ENCODE data around the gene CAB39. TPM values are rescaled to one million over a fixed set of nuclear protein-coding genes. Genes with fewer than 3 reads are reported as not detected.
A peak's percentile ranks its signal among the peaks of the same experiment; 100 is the strongest.
"Not testable (repeated sequence)": the region's sequence is repeated elsewhere in the genome, so short reads cannot be mapped to it uniquely, and the experiment has no call there.

The CAB39 gene
- total RNA-seq, 1 experiment from 2014 or later, result 28.6 TPM

- peak; percentile 70 for DNase-seq (ENCODE audit: low spot score)
Measured at GRCh38 chr2:230714136-230714480, 1.5 kb downstream of the CAB39 start.

GRCh38 chr2:230715201-230715600 is 2.6 kb downstream of the CAB39 start:
- DNase-seq (ENCODE audit: low spot score), result no peak

GRCh38 chr2:230716588-230716987 is 3.9 kb downstream of the CAB39 start:
- no peak for DNase-seq (ENCODE audit: low spot score)

- no peak for DNase-seq (ENCODE audit: low spot score)
Measured at GRCh38 chr2:230717600-230717999, 5.0 kb downstream of the CAB39 start.

- DNase-seq (ENCODE audit: low spot score), result no peak
Measured at GRCh38 chr2:230719340-230719739, 6.7 kb downstream of the CAB39 start.

GRCh38 chr2:230721712-230722111 is 9.1 kb downstream of the CAB39 start:
- DNase-seq (ENCODE audit: low spot score), result no peak

GRCh38 chr2:230722207-230722885 is 9.7 kb downstream of the CAB39 start:
- no peak for DNase-seq (ENCODE audit: low spot score)

- no peak for DNase-seq (ENCODE audit: low spot score)
Measured at GRCh38 chr2:230723363-230723762, 10.7 kb downstream of the CAB39 start.

- not testable (repeated sequence) for DNase-seq (ENCODE audit: low spot score)
Measured at GRCh38 chr2:230724957-230725356, 12.3 kb downstream of the CAB39 start.

GRCh38 chr2:230731512-230731911 is 18.9 kb downstream of the CAB39 start:
- no peak for DNase-seq (ENCODE audit: low spot score)

- no peak for DNase-seq (ENCODE audit: low spot score)
Measured at GRCh38 chr2:230732914-230733401, 20.3 kb downstream of the CAB39 start.

- peak; percentile 63 for DNase-seq (ENCODE audit: low spot score)
Measured at GRCh38 chr2:230734247-230735175, 21.9 kb downstream of the CAB39 start.

GRCh38 chr2:230735884-230736283 is 23.2 kb downstream of the CAB39 start:
- DNase-seq (ENCODE audit: low spot score), result no peak

- no peak for DNase-seq (ENCODE audit: low spot score)
Measured at GRCh38 chr2:230737300-230737699, 24.7 kb downstream of the CAB39 start.

- peak; percentile 76 for DNase-seq (ENCODE audit: low spot score)
Measured at GRCh38 chr2:230737791-230738226, 25.2 kb downstream of the CAB39 start.

- peak; percentile 38 for DNase-seq (ENCODE audit: low spot score)
Measured at GRCh38 chr2:230738391-230738811, 25.8 kb downstream of the CAB39 start.

- DNase-seq (ENCODE audit: low spot score), result peak; percentile 33
Measured at GRCh38 chr2:230738924-230739323, 26.3 kb downstream of the CAB39 start.

- no peak for DNase-seq (ENCODE audit: low spot score)
Measured at GRCh38 chr2:230739961-230740360, 27.3 kb downstream of the CAB39 start.

GRCh38 chr2:230742781-230743180 is 30.1 kb downstream of the CAB39 start:
- DNase-seq (ENCODE audit: low spot score), result no peak

- DNase-seq (ENCODE audit: low spot score), result no peak
Measured at GRCh38 chr2:230746213-230746612, 33.6 kb downstream of the CAB39 start.

GRCh38 chr2:230748087-230748486 is 35.4 kb downstream of the CAB39 start:
- DNase-seq (ENCODE audit: low spot score), result no peak

- DNase-seq (ENCODE audit: low spot score), result no peak
Measured at GRCh38 chr2:230749111-230749510, 36.5 kb downstream of the CAB39 start.

- DNase-seq (ENCODE audit: low spot score), result no peak
Measured at GRCh38 chr2:230751062-230751461, 38.4 kb downstream of the CAB39 start.

All from HT-29 (cell line).